ENCODE data around the gene VIT. TPM values are rescaled to one million over a fixed set of nuclear protein-coding genes. Genes with fewer than 3 reads are reported as not detected.

The VIT gene
- total RNA-seq, 1 donor from 2014 or later: not detected

DNA sequence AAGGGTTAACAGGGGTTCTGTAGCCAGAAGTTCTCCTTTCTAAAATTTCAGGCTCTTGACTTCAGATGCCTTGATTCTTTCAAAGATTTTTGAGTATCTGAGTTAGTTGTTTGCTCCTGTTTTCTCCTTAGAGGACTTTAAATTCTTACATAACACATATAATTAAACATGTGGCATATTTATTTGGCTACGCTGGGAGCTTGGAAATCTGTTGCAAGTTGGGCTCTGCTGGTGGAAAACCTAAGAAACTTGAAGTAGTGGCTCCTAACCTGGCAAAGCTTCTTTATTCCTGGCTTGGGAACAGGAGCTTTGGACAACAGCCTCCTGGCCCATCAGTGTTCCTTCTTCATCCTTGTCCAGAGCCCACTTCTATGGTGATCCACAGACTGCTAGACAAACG, 72.6 kb downstream of the VIT start:
- H3K36me3 ChIP-seq: no peaks in the 10 kb centered on the region
- no peak overlapping the region for H3K27ac Mint-ChIP-seq

DNA sequence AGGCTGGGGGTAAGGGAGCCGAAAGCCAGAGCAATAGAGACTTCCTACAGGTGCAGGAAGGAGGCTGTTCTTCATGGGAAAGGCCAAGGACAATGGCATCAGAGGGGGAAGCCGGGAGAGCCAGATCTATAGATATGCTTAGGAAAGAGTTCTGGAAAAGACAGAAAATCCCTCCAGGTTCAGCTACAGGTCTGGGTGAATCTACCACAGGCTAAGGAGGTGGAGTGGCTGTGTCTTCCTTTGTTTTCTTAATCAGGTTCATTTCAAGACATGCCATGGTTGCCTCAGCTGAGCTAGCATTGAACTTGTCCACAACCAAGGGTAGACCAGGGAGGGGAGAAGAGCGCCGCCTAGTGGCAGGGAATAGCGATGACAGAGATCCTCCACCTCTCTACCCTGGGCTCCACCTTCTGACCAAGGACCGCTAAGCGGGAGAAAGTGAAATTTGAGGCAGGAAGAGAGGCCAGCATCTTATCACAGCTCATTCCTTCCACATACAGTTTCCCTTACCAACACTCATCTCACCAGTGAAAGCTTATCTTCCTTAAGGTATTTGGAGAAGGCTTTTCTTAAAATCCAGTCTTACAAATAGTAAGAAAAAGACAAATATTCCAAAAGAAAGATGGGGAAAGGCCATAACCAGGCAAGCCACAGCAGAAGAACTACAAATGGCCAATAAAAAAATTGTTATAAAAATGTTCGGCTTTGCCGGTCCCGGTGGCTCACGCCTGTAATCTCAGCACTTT, 74.2 kb downstream of the VIT start:
- Histone ChIP-seq H3K9me3 (ENCODE audit: low read depth) (no peaks in the 10 kb centered on the region), H3K9ac (no peak overlapping the region), H3F3A (ENCODE audit: low read depth) (no peaks in the 10 kb centered on the region), H2AFZ (replicated peaks) (no peak overlapping the region), H3K36me3 (no peaks in the 10 kb centered on the region), H4K20me1 (ENCODE audit: low read depth) (no peaks in the 10 kb centered on the region), H3K27ac (no peak overlapping the region), H3K27me3 (no peaks in the 10 kb centered on the region), H3K4me3 (no peak overlapping the region), H3K4me2 (no peak overlapping the region), H3K79me2 (ENCODE audit: low read depth) (no peaks in the 10 kb centered on the region), H3K4me1 (no peaks in the 10 kb centered on the region)
- peak; percentile 64 for DNase-seq (ENCODE audit: low spot score)
- Mint-ChIP-seq H3K4me1 (no peaks in the 10 kb centered on the region), H3K27ac (no peak overlapping the region), H3K27me3 (ENCODE audit: insufficient read depth, low read depth) (peaks cover 2% of the 10 kb centered on the region), H3K9me3 (no peaks in the 10 kb centered on the region), H3K4me3 (no peak overlapping the region), H3K36me3 (no peaks in the 10 kb centered on the region)
- no peak for TF ChIP-seq EZH2phosphoT487 (IDR thresholded peaks at IDR 0.05)
- TF ChIP-seq, protein P1, sequence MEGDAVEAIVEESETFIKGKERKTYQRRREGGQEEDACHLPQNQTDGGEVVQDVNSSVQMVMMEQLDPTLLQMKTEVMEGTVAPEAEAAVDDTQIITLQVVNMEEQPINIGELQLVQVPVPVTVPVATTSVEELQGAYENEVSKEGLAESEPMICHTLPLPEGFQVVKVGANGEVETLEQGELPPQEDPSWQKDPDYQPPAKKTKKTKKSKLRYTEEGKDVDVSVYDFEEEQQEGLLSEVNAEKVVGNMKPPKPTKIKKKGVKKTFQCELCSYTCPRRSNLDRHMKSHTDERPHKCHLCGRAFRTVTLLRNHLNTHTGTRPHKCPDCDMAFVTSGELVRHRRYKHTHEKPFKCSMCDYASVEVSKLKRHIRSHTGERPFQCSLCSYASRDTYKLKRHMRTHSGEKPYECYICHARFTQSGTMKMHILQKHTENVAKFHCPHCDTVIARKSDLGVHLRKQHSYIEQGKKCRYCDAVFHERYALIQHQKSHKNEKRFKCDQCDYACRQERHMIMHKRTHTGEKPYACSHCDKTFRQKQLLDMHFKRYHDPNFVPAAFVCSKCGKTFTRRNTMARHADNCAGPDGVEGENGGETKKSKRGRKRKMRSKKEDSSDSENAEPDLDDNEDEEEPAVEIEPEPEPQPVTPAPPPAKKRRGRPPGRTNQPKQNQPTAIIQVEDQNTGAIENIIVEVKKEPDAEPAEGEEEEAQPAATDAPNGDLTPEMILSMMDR (IDR thresholded peaks at IDR 0.05): peak; percentile 81

More for the DNA sequence above, 72.6 kb downstream of the VIT start:
- Mint-ChIP-seq H3K4me3 (no peak overlapping the region), H3K36me3 (no peaks in the 10 kb centered on the region), H3K27me3 (ENCODE audit: insufficient read depth, low read depth) (peaks cover 2% of the 10 kb centered on the region), H3K9me3 (peaks cover 5% of the 10 kb centered on the region), H3K4me1 (no peaks in the 10 kb centered on the region)
- no peak overlapping the region for H2AFZ ChIP-seq (replicated peaks)
- H3F3A ChIP-seq (ENCODE audit: low read depth): no peaks in the 10 kb centered on the region
- no peak overlapping the region for H3K27ac ChIP-seq
- H3K9me3 ChIP-seq (ENCODE audit: low read depth): no peaks in the 10 kb centered on the region
- no peaks in the 10 kb centered on the region for H3K79me2 ChIP-seq (ENCODE audit: low read depth)
- no peak overlapping the region for H3K9ac ChIP-seq
- no peaks in the 10 kb centered on the region for H3K4me1 ChIP-seq
- TF ChIP-seq, protein P1 (IDR thresholded peaks at IDR 0.05): no peak
- no peak for TF ChIP-seq EZH2phosphoT487 (IDR thresholded peaks at IDR 0.05)
- TF ChIP-seq EZH2 (IDR thresholded peaks at IDR 0.05): no peak
- H3K4me3 ChIP-seq: no peak overlapping the region
- DNase-seq (ENCODE audit: low spot score): no peak
- H3K4me2 ChIP-seq: no peak overlapping the region
- no peaks in the 10 kb centered on the region for H4K20me1 ChIP-seq (ENCODE audit: low read depth)
- no peaks in the 10 kb centered on the region for H3K27me3 ChIP-seq

DNA sequence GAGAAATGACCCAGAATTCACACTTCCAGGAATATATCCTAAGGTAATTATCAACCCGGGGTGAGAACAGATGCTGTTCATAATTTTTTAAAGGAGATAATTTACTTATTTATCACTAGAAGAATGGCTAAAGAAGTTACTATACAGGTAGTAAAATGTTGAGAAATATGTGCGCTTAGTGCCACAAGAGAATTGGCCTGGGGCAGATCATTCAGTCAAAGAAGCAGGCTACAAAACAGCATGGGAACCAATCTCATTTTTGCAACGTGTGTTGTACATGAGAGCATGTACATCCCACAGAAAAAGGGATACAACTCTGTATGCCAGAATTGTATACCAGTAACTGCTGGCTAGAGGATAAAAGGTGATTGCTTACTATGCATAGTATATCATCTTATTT, 75.2 kb downstream of the VIT start:
- Histone ChIP-seq H3K9ac (no peak overlapping the region), H3K27me3 (no peaks in the 10 kb centered on the region), H3K27ac (no peak overlapping the region), H3K9me3 (ENCODE audit: low read depth) (no peaks in the 10 kb centered on the region), H3K4me1 (no peaks in the 10 kb centered on the region), H4K20me1 (ENCODE audit: low read depth) (no peaks in the 10 kb centered on the region), H2AFZ (replicated peaks) (no peak overlapping the region), H3K79me2 (ENCODE audit: low read depth) (no peaks in the 10 kb centered on the region), H3F3A (ENCODE audit: low read depth) (no peaks in the 10 kb centered on the region), H3K4me3 (no peak overlapping the region), H3K4me2 (no peak overlapping the region), H3K36me3 (no peaks in the 10 kb centered on the region)
- no peaks in the 10 kb centered on the region for H3K4me1 Mint-ChIP-seq
- no peak for DNase-seq (ENCODE audit: low spot score)
- H3K36me3 Mint-ChIP-seq: no peaks in the 10 kb centered on the region
- no peak for TF ChIP-seq EZH2 (IDR thresholded peaks at IDR 0.05)
- TF ChIP-seq EZH2phosphoT487 (IDR thresholded peaks at IDR 0.05): no peak
- TF ChIP-seq, protein P1 (IDR thresholded peaks at IDR 0.05): no peak
- H3K9me3 Mint-ChIP-seq: no peaks in the 10 kb centered on the region
- H3K4me3 Mint-ChIP-seq: no peak overlapping the region
- no peak overlapping the region for H3K27ac Mint-ChIP-seq
- H3K27me3 Mint-ChIP-seq (ENCODE audit: insufficient read depth, low read depth): peaks cover 2% of the 10 kb centered on the region
